Astrocyte of the cerebellum (primary cell): ENCODE results near the gene SUFU.

Experiments used
- DNase-seq: peaks from one replicate; pipeline ENCODE4 v3.0.0-alpha.2; 2011; ENCODE audit warnings: low read depth
- H3K4me3 ChIP-seq: 2 replicates; pipeline ENCODE4 v1.5.1; 2011; ENCODE audit warnings: mild to moderate bottlenecking, low read depth, low read length, moderate library complexity
- in situ Hi-C: cut with HindIII; loops from 2 replicates; pipeline ENCODE4 v1.10.0; 2017; ENCODE audit warnings: low sequenced_read_pairs
- TF ChIP-seq, protein P1 (sequence below): IDR thresholded peaks from 2 replicates; pipeline ENCODE4 v1.5.1; 2012; ENCODE audit warnings: low read length, low read depth, moderate library complexity, mild to moderate bottlenecking; ENCODE audit errors: missing control alignments

The SUFU gene

DNA sequence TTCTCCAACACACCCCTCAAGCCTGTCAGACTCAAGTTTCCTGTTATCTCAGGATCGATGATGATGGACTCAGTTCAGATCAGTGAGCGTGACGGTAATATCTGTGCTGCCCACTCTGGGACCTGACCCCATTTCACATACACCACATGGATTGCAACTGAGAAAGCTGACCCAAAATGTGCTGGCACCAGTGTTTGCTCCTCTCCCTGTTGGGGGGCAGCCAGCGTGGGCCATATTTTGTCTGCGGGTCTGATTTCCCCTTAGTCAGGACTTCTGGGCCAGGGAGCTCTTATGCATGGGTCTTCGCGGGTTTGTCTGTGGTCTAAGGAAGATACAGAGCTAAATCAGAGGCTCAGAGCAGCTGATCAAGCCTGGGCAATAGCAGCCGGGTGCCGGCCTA is 97.9 kb downstream of the SUFU start:
- TF ChIP-seq, protein P1, sequence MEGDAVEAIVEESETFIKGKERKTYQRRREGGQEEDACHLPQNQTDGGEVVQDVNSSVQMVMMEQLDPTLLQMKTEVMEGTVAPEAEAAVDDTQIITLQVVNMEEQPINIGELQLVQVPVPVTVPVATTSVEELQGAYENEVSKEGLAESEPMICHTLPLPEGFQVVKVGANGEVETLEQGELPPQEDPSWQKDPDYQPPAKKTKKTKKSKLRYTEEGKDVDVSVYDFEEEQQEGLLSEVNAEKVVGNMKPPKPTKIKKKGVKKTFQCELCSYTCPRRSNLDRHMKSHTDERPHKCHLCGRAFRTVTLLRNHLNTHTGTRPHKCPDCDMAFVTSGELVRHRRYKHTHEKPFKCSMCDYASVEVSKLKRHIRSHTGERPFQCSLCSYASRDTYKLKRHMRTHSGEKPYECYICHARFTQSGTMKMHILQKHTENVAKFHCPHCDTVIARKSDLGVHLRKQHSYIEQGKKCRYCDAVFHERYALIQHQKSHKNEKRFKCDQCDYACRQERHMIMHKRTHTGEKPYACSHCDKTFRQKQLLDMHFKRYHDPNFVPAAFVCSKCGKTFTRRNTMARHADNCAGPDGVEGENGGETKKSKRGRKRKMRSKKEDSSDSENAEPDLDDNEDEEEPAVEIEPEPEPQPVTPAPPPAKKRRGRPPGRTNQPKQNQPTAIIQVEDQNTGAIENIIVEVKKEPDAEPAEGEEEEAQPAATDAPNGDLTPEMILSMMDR, result no peak
- no peak for DNase-seq
- H3K4me3 ChIP-seq, result no peak overlapping the region
- in situ Hi-C loops, result no loop called here

DNA sequence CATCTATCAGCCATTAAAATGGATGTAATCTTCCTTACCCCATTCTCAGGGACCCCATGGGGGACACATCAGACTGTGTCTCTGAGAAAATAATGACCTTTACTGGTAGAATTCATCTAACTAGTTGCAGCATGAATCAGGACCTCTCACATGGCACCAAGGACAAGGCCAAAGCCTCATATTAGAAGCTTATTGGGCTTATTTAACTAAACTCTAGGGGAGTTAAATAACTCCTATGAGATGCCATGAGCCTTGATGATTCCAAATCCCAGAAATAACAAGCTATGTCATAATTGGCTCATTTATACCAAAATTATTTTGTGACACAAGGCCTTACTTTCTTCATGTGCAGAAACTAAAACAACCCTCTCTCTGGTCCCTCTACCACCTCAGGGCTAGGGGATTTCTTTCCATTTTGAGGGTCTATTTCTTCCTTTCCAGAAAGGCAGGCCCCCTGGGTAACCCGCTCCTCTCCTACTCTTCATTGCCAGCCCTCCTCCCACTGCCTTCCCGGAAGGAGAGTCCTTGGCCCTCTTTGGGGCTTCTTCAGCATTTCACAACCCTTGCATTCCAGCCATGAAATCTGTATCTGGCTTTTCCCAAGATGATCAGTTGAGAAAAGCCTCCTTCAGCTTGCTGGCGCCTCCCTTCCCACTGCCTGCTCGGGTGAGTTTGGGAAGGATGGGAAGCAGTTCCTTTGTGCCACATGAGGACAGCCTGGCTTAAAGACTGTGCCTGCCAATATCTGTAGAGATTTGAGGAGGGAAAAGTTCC is 98.7 kb downstream of the SUFU start:
- no peak overlapping the region for H3K4me3 ChIP-seq
- in situ Hi-C loops, result no loop called here
- no peak for DNase-seq
- TF ChIP-seq, protein P1, result no peak

DNA sequence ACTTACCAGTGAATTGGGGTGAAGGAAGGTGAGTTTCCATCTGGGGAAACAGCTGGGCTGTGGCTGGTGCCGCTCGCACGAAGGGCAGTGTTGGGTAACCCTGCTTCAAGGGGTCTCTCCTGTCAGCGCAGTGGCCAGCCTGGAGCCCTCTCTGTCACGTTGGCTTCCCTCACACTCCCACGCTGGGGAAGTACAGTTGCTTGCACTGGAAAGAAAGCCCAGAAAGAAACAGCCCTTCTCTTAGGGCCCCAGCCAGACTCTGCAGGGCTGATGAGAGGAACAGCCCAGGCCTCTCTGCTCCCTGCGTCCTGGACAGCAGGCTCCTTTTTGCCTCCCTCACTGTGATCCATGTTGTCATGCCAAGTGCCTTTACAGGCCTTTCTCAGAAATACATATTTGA is 100.2 kb downstream of the SUFU start:
- in situ Hi-C loops, result no loop called here
- no peak for DNase-seq
- TF ChIP-seq, protein P1, result no peak
- no peak overlapping the region for H3K4me3 ChIP-seq

DNA sequence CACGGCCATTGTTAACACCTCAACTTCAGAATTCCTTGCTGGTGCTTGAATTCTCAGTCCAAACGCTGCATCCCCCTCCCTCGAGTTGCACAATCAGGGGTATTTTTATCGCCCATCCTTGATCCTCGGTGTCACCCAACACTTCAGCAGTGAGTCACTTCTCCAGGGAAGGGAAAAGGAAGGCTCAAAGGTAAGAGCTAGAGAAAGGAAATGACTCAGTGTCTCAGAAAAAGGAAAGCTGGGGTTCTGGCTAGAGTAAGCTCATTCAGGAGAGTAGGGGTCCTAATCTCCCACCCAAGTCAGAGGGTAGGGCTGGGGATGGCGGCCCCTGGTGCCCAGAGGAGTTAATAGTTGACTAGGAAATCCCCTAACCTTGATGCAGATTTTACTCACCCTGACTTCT is 100.7 kb downstream of the SUFU start:
- H3K4me3 ChIP-seq, result no peak overlapping the region
- in situ Hi-C loops, result no loop called here
- TF ChIP-seq, protein P1, result no peak
- DNase-seq, result peak; percentile 36

DNA sequence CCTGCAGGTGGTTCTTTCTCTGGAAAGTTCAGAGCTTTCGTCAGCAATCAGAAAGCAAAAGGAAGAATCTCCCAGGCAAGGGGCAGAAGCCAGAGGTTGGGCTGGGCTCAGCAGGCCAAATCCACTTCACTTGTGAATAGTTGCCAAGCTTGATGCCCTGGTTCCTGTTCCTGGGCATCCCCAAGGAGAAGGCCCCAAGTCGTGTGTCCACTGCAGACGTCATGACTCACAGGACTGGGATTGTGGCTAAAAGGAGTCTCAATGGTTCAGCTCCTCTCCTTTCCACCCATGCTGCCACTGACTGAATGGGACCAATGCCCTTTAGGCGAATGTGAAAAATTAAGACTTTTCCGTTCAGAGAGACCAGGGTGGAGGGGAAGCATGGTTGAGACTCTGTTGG is 101.9 kb downstream of the SUFU start:
- TF ChIP-seq, protein P1, result no peak
- in situ Hi-C loops, result no loop called here
- DNase-seq, result no peak
- H3K4me3 ChIP-seq, result no peak overlapping the region

DNA sequence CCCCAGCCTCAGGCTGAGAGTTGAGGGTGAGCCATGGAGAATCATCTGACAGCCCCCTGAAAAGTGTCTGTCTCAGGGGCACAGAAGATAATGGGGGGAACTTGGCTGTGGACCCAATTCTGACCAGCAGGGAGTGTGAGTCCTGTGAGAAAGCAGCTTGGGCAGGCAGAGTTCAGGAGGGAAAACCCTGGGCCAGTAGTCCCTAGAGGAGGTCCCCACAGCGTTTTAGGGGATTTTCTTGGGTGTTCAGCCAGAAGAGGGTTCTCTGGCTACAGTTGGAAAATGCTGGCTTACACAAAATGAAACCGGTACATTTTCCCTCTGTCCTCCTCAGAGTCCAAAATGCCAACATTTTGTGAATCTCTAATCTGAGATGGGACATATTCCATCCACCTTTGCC is 104.7 kb downstream of the SUFU start:
- DNase-seq, result no peak
- TF ChIP-seq, protein P1, result no peak
- no peak overlapping the region for H3K4me3 ChIP-seq
- in situ Hi-C loops, result no loop called here
